ENCODE data around the gene XPNPEP3. TPM values are rescaled to one million over a fixed set of nuclear protein-coding genes. Genes with fewer than 3 reads are reported as not detected.

XPNPEP3 gene
- total RNA-seq = 10 to 100 TPM; 14.8 to 17.8 (median 15.1) TPM
- 11.1 TPM for total RNA-seq (2013)

DNA sequence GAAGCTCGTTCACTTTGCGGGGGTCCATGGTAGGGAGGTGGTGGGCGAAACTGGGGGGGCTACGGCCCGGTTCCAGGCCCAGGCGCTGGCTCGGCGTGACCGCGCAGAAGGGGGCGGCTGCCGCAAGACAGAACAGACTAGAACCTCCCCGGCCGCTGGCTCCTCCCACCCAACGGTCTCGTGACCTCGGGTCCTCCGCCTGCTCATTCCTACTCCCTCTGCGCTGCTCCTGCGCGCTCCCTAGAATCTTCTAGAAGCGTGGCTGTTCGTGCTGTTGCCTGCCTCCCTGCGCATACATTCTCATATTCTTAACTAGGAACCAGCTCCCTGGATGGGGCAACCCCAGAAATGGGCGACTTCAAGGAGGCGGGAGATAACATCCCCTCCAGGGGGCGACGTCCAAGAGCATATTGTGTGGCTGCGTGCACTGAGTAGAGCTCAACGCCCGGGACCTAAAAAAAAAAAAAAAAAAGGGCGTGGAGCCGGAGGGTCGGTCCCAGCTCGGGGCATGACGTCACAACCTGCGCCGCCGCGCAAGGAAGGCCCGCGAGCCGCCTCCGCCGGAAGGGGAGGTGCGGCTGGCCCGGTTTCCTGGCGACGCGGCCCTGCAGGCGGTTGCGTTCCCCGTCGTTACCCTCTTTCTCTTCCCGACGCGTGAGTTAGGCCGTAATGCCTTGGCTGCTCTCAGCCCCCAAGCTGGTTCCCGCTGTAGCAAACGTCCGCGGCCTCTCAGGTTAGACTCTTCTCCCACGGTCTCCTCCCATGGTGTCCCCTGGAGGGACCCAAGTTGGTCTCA lies at the start of gene XPNPEP3, which contains the start of gene ST13:
TSS of gene XPNPEP3 (plus strand) at position 636 of the 796 bp plus-strand sequence. CDS start at position 670, 34 bp downstream.
TSS of gene ST13 (minus strand) at position 127 of the 796 bp plus-strand sequence. CDS start at position 28, 99 bp downstream.
- intact Hi-C loops (cut with micrococcal nuclease) = loop anchor here (1.0 to 5.0 kb wide), 3 partner anchors 38 to 236 kb away; partner anchors contain the start of genes EP300, RBX1 and SLC25A17
- WGBS (ENCODE audit: insufficient coverage) = 0% methylated on average over 63 of the region's 63 CpGs
- peak within 1 kb of the TSS; percentile 93 for H3K27ac ChIP-seq (ENCODE audit: low read length)
- ATAC-seq (peak; percentile 85 to 95 (median 88)), DNase-seq (peak; percentile 96 to 99)
- Mint-ChIP-seq H3K4me3 (peak within 1 kb of the TSS; percentile 98), H3K27ac (peak within 1 kb of the TSS; percentile 99 to 100), H3K36me3 (no peaks in the 10 kb centered on the region), H3K9me3 (no peaks in the 10 kb centered on the region), H3K4me1 (peaks cover 23 to 31% of the 10 kb centered on the region in 2 donors), H3K27me3 (ENCODE audit: low read depth in 2 of 2) (no peaks in the 10 kb centered on the region)
- TF ChIP-seq, protein P1, sequence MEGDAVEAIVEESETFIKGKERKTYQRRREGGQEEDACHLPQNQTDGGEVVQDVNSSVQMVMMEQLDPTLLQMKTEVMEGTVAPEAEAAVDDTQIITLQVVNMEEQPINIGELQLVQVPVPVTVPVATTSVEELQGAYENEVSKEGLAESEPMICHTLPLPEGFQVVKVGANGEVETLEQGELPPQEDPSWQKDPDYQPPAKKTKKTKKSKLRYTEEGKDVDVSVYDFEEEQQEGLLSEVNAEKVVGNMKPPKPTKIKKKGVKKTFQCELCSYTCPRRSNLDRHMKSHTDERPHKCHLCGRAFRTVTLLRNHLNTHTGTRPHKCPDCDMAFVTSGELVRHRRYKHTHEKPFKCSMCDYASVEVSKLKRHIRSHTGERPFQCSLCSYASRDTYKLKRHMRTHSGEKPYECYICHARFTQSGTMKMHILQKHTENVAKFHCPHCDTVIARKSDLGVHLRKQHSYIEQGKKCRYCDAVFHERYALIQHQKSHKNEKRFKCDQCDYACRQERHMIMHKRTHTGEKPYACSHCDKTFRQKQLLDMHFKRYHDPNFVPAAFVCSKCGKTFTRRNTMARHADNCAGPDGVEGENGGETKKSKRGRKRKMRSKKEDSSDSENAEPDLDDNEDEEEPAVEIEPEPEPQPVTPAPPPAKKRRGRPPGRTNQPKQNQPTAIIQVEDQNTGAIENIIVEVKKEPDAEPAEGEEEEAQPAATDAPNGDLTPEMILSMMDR (IDR thresholded peaks at IDR 0.05) = no peak
- peaks cover 3% of the 10 kb centered on the region for H3K36me3 ChIP-seq (ENCODE audit: control insufficient read depth, insufficient read depth, low read length)
- H3K4me3 ChIP-seq (ENCODE audit: low read length) = peak within 1 kb of the TSS; percentile 78
- no peaks in the 10 kb centered on the region for H3K9me3 ChIP-seq (ENCODE audit: control insufficient read depth, insufficient read depth, low read length)
- H3K27me3 ChIP-seq (ENCODE audit: control insufficient read depth, insufficient read depth, low read length) = no peaks in the 10 kb centered on the region
- H3K4me1 ChIP-seq (ENCODE audit: control insufficient read depth, insufficient read depth, low read length) = peaks cover 14% of the 10 kb centered on the region

DNA sequence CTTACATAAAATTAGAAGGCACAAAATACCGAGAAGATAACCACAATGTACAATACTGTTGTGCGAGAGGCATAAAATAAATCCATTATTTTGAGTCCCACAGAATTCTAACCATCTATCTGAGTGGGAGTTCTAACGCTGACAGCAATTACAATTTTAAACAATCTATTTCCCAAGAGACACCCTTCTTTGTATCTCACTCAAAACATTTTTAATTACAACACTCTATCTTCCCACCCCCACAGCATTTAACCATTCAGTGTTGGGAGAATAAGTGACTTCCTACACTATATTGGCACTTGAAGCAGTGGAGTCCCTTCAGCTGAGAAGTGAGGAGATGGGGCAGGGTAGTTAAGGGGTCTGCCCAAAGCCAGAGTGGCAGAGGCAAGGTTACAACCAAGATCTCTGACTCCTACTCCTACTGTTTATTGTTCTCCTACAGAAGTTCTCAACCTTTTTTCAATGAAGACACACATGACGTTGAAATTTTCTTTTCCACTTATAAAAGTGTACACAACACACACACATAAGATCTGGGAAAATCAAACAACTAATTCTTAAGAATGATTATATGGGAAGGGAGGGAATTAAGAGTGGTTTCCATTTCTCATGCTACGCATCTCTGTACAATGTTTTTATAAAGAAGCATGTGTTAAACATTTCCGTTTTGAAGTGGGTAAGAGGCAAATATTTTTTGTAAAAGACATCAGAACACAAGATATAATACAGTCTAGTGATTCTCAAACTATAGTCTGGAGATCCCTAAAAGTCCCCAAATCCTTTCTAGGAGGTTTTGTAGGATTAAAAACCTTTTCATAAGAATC lies 48.7 kb upstream of the XPNPEP3 start:
- TF ChIP-seq, protein P1 (IDR thresholded peaks at IDR 0.05) = no peak
- DNase-seq = no peak
- no peak overlapping the region for H3K4me3 Mint-ChIP-seq
- H3K9me3 ChIP-seq (ENCODE audit: control insufficient read depth, insufficient read depth, low read length) = no peaks in the 10 kb centered on the region
- H3K4me1 ChIP-seq (ENCODE audit: control insufficient read depth, insufficient read depth, low read length) = no peaks in the 10 kb centered on the region
- H3K4me3 ChIP-seq (ENCODE audit: low read length) = no peak overlapping the region
- H3K27me3 ChIP-seq (ENCODE audit: control insufficient read depth, insufficient read depth, low read length) = no peaks in the 10 kb centered on the region
- no peaks in the 10 kb centered on the region for H3K36me3 Mint-ChIP-seq
- H3K4me1 Mint-ChIP-seq = peaks cover 12 to 25% of the 10 kb centered on the region in 2 donors
- H3K27ac Mint-ChIP-seq = no peak overlapping the region
- H3K9me3 Mint-ChIP-seq = no peaks in the 10 kb centered on the region
- ATAC-seq = no peak
- H3K27me3 Mint-ChIP-seq (ENCODE audit: low read depth in 2 of 2) = no peaks in the 10 kb centered on the region
- H3K27ac ChIP-seq (ENCODE audit: low read length) = no peak overlapping the region
- 77% methylated on average over 5 of the region's 6 CpGs for WGBS (ENCODE audit: insufficient coverage)
- H3K36me3 ChIP-seq (ENCODE audit: control insufficient read depth, insufficient read depth, low read length) = peaks cover 3% of the 10 kb centered on the region
- intact Hi-C loops (cut with micrococcal nuclease) = no loop called here

DNA sequence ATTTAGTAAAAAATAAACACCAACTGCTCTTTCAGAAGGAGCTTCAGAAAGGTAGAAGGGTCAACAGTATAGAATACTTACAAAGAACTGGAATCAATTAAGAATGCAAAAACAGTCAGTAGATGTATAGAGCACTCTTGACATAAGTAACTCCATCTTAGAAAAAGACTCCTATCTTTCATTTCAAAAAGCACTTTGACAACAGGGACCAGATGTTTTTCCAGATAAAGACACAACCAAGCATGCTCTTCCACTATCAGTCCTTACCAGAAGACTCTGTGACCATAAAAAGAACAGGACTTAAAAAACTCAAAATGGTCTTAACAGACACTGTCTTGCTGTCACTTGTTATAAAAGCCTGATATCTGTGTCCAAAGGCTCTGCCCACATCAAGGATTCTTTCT lies 43.0 kb upstream of the XPNPEP3 start:
- Mint-ChIP-seq H3K4me3 (no peak overlapping the region), H3K27me3 (ENCODE audit: low read depth in 2 of 2) (no peaks in the 10 kb centered on the region), H3K36me3 (no peaks in the 10 kb centered on the region), H3K4me1 (peaks cover 32 to 33% of the 10 kb centered on the region in 2 donors), H3K27ac (peak overlapping the region in 1 of 2 donors; percentile 16), H3K9me3 (no peaks in the 10 kb centered on the region)
- DNase-seq (no peak), ATAC-seq (no peak)
- H3K4me1 ChIP-seq (ENCODE audit: control insufficient read depth, insufficient read depth, low read length) = peaks cover 14% of the 10 kb centered on the region
- no peak overlapping the region for H3K27ac ChIP-seq (ENCODE audit: low read length)
- H3K9me3 ChIP-seq (ENCODE audit: control insufficient read depth, insufficient read depth, low read length) = no peaks in the 10 kb centered on the region
- H3K36me3 ChIP-seq (ENCODE audit: control insufficient read depth, insufficient read depth, low read length) = no peaks in the 10 kb centered on the region
- intact Hi-C loops (cut with micrococcal nuclease) = no loop called here
- no peaks in the 10 kb centered on the region for H3K27me3 ChIP-seq (ENCODE audit: control insufficient read depth, insufficient read depth, low read length)
- no peak overlapping the region for H3K4me3 ChIP-seq (ENCODE audit: low read length)
- TF ChIP-seq, protein P1 (IDR thresholded peaks at IDR 0.05) = no peak

All from natural killer cell (primary cell).